NCI-H526 (cell line): ENCODE results near the gene DCLK1.

Experiments used
- DNase-seq, 2 experiments: peaks; one replicate each; lab custom pipeline; 2025; lab: John Stamatoyannopoulos, UW

The DCLK1 gene

DNA sequence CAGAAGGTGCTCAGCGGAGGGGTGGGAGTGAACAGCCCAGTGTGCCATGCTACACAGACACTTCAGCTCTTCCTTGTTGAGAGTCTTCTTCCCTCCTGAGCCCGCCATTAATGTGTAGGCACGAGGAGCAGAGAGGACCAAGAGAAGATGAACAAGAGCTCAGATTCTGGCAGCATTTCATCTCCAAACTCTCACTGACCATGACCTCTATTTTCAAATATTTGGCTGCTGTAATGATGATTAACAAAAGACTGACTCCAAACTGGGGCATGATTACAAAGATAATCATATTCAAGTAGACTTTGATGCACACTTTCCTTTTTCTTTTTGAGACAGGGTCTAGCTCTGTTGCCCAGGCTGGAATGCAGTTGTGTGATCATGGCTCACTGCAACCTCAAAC, 236.5 kb downstream of the DCLK1 start:
- DNase-seq: no peak

DNA sequence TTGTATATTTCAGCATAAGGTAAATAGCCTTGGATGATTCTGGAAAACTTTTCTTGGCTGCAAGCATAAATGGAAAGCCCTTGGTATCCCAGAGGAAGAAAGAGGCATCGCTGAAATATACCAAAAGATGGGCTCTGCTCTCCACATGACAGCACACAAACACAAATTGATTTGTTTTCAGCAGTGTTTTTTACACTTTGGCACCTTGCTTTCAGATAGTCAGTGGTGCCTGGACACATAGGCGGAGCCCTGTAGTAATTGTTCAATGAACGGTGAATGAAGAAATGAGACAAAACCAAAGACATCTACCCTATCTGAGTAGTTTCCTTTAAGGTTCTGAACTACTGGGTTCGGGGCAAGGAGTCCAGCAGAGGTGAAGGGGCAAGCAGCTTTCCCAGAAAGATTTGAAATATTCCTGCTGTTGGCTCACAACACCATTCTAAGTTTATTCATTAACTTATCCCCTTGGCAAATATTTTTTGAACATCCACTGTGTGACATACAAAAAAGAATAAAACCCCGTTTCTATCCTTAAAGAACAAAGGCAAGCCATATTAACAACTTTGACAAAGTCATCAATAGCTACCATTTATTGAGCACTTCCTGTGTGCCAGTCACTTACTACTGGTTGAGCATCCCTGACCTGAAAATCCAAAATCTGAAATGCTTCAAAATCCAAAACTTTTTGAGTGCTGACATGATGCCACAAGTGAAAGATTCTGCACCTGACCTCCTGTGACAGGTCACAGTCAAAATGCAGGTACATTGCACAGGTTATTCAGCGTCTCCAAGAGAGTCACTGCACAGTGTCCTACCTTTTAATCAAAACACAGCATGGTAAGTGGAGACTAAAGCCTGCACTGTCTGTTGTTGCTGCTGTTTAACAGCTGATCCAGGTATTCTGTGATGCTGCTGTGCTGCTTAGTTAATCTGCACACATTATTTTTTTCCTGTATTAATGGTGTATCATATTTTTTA, 238.1 kb downstream of the DCLK1 start:
- no peak for DNase-seq

DNA sequence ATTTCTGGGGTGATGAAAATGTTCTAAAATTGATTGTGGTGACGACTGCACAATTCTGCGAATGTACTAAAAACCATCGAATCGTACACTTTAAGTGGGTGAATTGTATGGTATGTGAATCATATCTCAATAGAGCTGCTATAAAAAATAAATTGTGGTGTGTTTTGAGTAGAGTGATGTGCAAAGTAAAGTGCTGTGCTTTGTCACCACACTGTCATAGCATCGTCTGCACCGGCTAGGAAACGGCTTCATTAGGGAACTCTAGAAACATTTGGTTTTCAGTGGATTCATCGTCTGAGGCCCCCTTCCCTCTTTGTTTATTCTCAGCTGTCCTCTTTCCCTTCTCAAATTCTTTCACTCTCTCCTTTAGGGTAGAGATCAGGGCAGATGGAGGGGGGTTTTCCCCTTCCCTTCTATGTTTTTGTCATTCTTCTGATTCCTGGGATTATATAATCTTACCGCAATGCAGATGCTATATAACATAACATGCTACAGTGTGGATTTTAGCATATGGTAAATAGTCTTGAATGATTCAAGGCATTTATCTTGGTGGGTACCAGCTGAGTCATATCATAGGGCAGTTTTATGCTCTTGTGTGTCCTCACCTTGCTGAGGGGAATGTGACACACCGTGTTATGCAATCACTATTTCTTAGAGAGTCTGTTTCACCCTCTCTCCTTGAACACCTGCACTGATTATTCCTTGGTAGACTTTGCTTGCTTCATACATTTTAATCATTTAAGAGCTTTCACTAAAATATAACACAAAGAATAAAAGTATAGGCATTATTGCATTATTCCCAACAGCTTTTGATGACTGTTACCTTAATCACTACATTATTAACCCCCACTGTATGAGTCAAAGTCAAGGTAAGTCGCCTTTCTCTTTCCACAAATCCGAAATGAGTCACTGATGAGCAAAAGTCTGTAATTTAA, 239.4 kb downstream of the DCLK1 start:
- no peak for DNase-seq

DNA sequence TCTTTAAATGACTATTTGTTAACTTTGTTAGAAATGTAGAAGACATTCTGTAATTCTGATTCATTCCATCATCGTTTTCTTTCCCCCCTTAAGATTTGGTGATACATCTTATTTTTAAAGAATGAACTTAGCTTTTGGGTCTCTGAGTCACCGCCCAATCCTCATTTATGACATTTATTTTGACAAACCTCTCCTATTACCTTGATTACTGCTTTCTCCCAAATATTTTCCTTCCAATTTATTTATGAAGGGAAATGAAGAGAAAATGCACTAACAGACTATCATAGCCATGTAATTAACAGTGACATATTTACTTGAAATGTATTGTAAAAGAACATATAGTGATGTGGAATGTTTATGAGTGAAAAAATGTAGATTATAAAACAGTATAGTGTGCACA, 241.6 kb downstream of the DCLK1 start:
- no peak for DNase-seq

DNA sequence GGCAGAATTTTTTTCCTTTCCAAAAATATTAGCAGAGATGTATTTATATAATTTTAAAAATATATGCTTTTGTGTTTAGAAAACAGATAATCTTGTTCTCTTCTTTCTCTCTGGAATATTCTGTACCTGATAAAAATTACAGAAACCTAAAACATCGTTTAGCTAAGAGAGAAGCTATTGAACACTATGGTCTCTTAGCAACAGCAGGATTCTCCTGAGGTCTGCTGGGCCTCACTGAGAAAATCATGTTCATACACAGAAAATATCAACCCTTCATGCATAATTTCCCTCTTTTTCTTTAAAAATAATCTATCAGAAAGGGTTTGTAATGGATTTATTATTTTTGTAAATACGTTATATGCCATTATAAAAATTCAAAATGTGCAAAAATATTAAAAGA, 242.2 kb downstream of the DCLK1 start:
- DNase-seq: peak in 1 of 2 experiments; percentile 14

DNA sequence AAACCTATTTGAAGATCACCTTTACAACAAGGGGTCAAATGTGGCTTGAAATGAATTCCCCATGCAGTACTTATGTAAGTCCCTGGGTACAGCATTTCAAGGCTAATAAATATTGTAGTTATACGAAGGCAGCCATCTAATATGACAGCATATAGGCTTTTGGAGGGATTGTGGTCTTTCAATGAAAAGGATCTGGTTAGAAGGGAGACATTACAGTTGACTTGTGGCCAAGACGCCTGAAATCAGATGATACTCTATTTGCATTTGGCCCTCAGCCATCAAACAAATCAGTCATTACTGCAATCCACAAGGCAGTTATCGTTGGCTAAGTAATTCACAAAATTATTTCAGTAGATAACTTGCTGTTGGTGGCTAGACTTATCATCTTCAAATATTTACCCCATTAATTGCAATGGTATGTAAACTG, 242.7 kb downstream of the DCLK1 start:
- peak; percentile 85 to 86 for DNase-seq

DNA sequence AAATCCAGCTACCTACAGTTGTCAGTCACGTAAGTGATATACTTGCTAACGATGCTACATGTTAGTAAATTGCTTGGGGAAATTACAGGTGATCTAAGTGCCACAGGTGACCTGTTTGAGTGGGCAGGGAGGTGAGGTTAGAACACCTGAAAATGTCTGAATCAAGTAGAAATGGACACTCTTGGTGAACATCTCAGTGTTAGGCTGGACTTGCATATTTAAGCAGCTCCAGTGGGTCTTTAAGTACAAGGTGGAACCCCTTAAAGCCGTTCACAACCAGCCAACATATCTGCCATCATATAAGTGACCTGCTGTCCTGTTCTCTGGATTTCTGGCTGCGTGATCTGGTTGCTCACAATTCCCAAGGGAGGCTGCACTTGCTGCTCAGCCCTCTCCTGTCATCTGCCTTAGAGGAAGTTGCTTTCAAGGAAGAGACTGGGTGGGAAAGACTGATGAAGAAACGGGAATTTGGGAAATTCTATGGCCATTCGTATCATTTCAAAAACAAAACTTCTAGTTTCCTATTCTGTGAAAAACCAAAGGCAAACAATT, 244.0 kb downstream of the DCLK1 start:
- peak in 1 of 2 experiments; percentile 36 for DNase-seq

DNA sequence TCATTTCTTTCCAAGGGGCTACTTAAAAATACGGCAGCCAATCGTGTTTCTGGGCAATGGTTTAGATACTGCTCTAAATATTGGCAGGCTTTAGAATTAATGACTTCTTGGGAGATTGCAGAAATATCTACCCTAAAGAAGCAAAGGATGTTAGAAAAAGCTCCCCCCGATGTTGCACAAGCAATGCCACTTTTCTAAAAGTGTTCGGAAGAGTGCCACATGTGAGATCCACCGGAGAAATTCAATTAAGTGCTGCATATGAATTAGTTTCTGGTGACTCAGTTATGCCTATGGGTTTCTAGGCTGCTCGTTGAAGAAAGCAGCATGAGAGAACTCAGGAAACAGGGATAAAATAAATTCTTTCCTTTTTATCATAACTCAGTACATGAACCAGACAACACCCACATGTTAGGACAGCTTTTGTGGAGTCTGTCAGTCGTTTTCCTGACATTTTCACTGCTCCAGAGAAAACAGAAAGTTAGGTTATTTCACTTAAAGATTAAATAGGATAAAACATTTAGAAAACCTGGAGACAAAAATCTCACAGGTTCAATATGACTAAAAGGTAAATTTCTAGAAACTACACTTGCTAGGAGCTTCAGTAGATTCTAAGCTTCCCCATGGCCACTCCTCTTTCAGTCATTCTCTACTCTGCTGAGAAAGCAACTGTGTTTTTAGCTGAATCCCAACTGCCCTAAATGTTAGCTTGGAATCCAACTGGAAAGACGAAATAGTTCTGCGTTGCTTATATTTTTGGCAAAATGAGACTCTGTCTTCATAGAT, 244.7 kb downstream of the DCLK1 start:
- DNase-seq: no peak

DNA sequence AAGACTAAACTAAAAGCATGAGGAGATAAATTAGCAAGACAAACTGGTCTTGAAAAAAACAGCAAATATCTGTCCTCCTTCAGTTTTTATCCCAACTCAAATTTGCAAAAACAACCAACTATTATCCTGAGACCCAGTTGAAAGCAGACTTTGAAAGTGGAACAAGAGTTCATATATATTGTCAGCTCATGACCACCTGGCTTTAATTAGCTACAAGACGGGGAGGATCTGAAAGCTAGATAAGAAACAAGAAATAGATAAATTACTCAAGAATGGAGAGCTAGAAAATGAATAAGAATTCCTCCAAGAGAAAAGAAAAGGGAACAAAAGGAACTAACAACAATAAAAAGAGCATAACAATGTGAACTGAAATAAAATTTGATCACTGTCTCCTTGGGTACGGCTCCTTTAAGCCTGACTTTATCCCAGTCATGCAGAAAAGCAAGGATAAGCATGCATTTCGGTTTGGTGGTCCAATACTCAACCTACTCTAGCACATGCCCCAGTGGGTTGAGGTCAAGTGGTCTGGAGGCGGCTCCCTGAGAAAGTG, 246.9 kb downstream of the DCLK1 start:
- DNase-seq: no peak

DNA sequence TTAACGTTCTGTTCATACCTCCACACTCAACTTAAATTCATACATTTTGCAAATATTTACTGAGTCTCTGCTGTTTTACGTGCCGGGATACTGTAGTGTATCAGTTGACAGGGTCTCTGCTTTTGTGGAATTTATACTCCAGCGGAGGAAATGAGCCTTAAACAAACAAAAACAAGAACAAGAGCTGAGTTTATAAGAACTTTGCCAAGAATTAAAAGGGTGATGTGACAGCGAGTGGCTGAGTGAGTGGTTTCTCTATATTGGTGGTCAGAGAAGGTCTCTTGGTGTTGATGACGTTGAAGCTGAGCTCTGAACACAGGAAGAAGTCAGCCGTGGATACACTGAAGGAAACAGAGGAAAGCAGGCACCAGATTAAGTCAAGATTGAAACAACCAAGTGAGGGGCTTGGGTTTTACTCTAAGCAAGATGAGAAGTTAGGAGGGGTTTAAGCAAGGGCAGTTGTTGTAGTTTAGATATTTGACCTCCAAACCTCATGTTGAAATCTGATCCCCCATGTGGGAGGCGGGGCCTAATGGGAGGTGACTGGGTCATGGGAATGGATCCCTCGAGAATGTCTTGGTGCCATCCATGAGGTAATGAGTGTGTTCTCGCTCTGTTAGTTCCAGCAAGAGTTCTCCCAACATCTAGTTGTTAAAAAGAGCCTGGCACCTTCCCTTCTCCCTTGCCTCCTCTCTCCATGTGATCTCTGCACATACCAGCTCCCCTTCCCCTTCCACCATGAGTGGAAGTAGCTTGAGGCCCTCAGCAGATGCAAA, 248.3 kb downstream of the DCLK1 start:
- DNase-seq: no peak

DNA sequence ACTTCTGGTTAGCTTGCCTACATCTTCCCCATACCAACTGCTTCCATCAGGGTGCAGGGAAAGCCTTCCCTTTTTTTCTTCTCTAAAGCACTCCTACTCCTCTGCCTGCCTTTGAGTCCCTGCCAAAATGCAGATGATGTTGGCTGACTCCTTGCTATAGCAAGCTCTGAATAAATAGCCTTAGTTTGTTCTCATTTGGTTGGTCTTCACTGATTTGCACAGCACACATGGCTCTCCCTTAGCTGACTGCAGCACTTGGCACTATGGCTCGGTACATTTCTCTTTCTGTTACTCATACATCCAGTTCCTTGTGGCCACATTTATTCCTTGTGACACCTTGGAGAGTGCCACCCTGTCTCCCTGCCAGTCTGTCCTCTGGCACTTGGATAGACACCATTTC, 249.8 kb downstream of the DCLK1 start:
- peak in 1 of 2 experiments; percentile 7 for DNase-seq

DNA sequence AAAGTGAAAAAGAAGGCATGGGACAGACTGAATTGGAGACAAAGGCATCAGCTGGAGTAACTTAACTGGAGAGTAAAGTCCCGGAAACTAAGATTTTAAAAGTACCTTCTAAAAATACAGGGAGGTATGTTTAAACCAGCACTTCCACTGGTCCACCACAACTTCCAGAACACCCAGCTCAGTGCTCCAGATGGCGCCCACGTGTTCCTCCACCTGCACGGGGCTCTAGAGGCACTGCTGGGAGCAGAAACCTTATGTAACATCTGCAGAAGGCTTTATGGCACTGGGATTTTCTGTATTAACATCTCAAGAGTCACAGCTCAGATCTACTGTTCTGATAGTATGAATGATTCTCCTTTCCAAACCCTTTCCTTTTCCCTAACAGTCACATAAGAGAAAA, 252.1 kb downstream of the DCLK1 start:
- DNase-seq: peak in 1 of 2 experiments; percentile 6

DNA sequence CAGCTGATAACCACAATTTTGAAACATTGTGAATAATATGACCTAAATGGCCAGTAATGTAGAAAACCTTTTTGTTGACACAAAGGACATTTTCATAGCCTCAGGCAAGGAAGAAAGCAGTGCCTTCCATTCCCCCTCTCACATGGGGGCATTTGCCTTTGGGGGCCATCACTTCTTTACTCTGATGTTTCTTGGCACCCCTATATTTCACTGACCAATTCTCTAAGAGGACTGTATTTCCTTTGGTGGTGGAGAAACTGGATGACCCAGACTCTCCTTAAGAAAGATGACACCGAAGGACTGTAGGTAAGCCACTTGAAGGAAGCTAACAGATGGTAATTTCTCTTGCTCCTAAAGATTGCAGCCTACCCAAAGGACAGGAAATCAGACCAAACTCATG, 254.6 kb downstream of the DCLK1 start:
- no peak for DNase-seq

DNA sequence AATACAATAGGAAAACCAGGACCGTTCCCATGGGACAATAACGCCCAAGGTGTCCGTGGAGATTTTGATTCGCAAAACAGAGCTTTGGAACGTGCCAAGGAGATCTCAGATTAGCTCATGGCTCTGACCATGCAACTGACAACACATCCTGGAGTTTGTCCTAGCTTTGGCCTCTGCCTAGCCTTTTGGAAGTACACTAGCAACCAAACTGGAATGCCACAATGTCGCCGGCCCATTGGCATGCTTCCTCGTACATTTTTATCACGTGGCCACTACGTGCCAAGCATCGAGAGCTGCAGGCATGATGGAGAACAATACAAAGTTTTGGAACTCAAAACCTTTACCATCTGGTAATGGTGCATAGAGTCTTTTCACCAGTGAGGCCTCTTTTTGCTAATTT, 256.5 kb downstream of the DCLK1 start:
- no peak for DNase-seq

DNA sequence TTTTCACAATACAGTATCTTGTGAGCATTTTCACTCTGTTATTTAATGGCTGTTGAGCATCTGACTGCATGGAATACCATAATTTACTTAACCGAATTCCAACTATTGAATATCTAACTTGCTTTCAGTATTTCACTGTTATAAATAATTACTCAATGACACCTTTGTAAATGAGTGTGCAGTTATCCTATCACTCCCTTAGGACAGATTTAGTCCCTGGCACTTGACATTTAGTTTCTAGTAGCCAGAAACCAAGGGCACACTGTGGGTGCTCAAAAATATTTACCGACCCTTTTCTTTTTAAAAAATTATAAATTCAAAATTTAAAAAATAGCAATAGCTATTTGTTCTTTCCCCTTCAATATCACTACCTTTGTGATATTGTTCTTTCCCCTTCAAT, 258.8 kb downstream of the DCLK1 start:
- no peak for DNase-seq

DNA sequence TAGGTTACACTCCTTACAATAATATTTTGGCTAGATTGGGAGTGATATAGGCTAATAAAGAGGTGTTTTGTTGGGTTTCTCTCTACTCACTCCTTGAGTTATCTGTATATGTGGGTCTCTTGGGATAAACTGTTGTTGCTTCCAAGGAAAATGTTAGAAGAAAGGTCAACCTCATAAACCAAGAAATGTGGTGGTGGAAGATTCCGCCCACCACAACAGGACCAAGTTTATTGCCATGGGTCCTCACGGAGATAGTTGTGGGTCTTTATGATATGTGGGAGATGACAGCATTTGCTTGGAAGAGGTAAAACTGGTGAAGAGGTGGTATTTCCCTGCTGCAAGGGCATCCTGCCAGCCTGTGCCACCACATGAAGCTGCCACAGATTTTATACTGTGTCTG, 259.6 kb downstream of the DCLK1 start:
- no peak for DNase-seq

DNA sequence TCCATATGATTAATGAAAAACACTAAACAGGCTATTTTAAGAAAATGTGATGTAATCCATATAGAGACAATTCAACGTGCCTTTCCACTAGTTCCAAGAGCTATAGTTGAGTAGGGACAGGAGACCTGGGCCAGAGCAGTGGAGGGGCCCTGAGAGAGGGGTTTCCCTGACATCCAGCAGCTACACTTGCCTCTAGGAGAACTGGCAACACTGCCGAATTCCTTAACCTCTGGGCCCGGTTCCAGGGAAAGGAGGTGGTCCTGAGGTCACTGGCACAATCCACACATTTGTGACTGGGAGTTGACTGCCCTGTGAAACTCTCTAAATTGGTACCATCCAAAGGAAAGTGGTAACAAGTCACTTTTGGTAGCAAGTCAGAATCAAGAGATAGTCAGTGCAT, 264.4 kb downstream of the DCLK1 start:
- no peak for DNase-seq

DNA sequence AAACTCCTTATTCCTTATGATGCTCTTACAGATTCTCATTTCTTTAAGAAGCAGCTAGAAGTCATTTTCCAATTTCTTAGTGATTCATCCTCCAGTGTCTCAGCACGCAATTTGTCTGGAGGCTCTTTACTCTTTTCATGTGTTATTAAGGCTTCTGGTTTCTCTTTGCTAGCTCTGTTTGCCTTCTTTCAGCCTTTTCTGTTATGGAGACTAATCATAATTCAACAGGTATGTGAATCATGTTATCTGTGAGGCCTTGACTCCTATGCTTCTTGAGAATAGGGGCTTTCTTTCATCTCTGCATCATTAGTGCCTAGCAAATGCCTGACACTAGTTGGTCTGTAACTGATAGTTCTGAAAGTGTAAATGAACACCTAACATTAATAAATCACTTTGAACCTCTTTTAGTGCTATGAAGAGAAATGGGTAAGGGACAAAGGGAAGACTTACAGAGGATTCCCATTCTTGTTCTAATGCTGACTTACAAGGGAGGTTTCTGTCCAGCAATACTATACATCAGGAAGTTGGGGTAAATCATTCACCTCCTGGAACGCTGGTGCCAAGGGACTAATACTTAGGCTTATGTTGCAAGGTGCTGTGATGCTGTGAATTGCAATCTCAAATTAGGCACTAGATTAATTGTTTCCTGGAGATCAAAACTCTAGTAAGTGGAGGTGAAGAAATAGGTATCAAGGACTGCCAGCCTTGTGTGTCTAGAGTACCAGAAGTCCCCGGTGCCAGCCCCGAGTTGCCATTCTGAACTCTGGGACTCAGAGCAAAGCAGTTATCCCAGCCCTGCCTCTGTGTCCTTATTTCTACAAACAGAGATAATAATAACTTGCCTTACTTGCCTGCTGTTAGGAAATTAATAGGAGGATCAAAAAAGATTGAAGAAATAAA, 265.6 kb downstream of the DCLK1 start:
- no peak for DNase-seq

DNA sequence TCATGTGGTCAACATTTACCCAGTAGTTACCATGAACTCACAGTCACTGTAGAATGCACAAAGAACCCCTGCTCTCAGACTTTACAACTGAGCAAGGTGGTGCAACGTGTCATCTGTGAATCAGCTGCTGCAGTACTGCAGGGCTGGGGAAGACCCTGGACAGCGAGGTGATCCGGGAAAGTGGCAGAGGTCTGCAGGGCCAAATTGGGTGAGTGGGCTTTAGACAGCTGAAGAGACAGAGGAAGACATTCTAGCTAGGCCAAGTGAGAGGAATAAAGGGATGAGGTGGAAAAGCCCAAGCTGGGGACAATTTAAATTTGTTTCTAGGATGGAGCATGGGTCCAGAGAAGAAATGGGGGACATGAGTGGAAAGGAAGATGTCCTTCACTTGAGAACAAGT, 270.5 kb downstream of the DCLK1 start:
- DNase-seq: no peak
